Fibroblast of mammary gland (primary cell): ENCODE data around the gene TNIP2.

ENCODE experiments used
- DNase-seq: peaks from one replicate; pipeline ENCODE4 v3.0.0-alpha.2; 2010; ENCODE audit warnings: low read depth
- H3K4me3 ChIP-seq: 2 replicates; pipeline ENCODE4 v1.5.1; 2011; ENCODE audit warnings: low read depth, mild to moderate bottlenecking, low read length, moderate library complexity; ENCODE audit not compliant: control insufficient read depth
- CTCF ChIP-seq: conservative IDR thresholded peaks from 2 replicates; pipeline ENCODE4 v1.5.1; 2011; ENCODE audit warnings: low read depth, low read length, inconsistent platforms; ENCODE audit not compliant: control insufficient read depth, insufficient read depth

Gene TNIP2

GRCh38 chr4:2789351-2789750, 33.2 kb upstream of the TNIP2 start:
- no peak for TF ChIP-seq CTCF
- no peak overlapping the region for H3K4me3 ChIP-seq
- no peak for DNase-seq

- no peak for TF ChIP-seq CTCF
- H3K4me3 ChIP-seq, result no peak overlapping the region
- no peak for DNase-seq
Observed at GRCh38 chr4:2788532-2789103, 32.5 kb upstream of the TNIP2 start.

DNA sequence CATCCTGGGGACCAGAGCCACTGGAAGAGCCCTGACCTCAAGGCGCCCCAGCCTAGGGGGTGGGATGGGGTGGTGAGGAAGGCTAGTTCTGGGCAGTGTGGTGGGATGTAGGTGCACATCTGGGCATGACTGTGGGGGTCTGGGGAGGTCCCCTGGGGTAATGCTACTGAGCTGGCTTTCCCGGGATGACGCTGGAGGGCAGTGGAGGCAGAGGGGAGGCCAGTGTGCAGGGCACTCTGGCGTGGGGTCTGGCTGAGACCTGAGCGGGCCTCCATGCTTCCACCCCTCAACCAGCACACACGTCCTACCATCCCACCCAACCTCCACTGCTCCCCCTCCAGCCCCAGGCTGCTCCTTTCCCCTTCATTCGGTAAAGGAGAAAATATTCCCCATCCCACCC, 32.0 kb upstream of the TNIP2 start:
- no peak for TF ChIP-seq CTCF
- DNase-seq, result no peak

DNA sequence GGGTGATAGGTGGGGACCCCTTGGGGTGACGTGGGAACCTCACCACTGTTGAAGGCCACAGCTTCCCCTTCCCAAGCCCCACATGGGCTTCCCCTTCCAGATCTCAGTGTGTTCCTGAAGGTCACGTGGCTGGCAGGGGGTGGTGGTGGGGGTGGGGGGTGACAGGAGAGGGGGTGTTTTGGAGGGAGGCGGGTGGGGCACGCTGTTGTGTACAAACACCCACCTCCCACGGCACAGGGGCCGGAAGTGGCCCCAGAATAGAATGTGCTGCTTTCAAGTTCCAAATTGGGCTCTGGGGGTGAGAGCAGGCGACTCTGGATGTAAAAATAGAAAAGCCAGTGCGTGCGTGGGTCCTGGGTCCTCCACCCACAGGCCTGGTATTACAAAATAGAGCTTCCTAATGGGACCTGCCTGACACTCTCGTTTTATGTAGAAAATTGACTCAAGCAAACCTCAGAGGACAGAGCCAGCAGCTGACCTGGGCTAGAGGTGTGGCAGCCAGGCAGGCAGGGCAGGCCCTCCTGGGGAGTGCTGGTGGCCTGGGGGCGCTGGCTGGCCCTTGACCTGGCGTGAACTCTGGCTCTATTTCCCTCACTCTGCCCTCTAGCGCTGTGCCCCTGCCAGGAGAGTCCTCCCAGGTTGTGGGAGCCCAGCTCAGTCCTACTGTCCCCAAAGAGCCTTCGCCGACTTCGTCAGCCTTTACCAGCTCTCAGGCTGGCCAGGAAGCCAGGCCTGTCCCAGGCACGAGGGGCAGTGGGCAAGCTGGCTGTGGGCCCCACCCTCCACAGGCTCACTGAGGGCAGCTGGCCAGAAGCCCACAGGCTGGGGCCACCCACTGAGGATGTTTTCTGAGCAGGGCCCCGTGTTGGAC, 31.3 kb upstream of the TNIP2 start:
- H3K4me3 ChIP-seq, result no peak overlapping the region
- no peak for TF ChIP-seq CTCF
- DNase-seq, result no peak

More for the DNA sequence above, 32.0 kb upstream of the TNIP2 start:
- no peak overlapping the region for H3K4me3 ChIP-seq

DNA sequence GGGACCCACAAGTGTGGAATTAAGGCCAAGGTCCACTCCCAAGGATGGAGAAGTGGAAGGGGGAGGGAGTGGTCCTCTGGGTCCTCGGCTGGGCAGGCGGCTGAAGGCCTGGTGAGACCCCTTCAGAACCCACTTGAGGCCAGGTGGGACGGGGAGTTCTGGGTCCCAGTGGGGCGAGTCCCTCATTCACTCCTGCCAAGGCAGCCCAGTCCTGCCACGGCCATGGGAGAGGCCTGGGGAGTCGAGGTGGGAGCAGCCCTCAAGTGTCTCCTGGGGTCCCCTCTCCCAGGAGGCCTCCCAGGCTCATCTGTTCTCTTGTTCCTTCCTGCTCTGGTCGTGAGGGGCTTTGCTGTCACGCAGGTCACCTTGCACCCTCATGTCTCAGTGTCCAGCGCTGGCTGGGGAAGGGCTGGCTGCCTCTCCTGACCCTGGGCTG, 30.7 kb upstream of the TNIP2 start:
- H3K4me3 ChIP-seq, result no peak overlapping the region
- TF ChIP-seq CTCF, result no peak
- DNase-seq, result no peak

DNA sequence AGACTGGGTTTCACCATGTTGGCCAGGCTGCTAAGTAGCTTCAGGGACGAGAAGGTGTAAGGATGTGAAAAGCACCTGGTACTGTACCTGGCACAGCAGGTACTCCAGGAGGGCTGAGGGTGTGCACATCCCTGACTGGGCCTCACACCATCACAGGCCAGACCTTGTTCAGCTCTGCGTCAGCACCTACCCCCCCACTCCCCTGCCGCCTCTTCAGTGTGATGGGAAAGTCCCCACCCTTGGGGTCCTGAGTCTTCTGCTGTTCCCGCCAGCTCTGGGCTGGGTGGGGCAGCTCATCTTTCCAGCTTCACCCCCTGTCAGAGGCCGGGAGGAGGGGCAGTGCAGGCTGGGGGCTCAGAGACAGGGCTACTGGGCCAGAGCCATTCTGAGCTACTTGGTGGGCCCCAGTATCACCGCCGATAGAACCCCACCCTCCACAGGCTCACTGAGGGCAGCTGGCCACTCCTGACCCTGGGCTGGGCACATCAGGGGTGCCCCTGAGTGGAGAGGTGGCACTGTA, 30.1 kb upstream of the TNIP2 start:
- no peak for DNase-seq

More for the DNA sequence above, 30.1 kb upstream of the TNIP2 start:
- TF ChIP-seq CTCF, result no peak
- no peak overlapping the region for H3K4me3 ChIP-seq
